Erythroblast (primary cell): ENCODE data around the gene MYLK2.

ENCODE experiments used
- DNase-seq, 2 experiments: peaks; one replicate each; lab custom pipeline; 2025; lab: John Stamatoyannopoulos, UW
- GATA1 ChIP-seq: IDR thresholded peaks from 2 replicates; pipeline ENCODE4 v1.6.1; 2011; ENCODE audit warnings: low read depth, mild to moderate bottlenecking, control low read depth, low read length, moderate library complexity
- POLR2A ChIP-seq: IDR thresholded peaks from 2 replicates; pipeline ENCODE4 v1.6.1; 2011; ENCODE audit warnings: mild to moderate bottlenecking, low read length

MYLK2 gene

DNA sequence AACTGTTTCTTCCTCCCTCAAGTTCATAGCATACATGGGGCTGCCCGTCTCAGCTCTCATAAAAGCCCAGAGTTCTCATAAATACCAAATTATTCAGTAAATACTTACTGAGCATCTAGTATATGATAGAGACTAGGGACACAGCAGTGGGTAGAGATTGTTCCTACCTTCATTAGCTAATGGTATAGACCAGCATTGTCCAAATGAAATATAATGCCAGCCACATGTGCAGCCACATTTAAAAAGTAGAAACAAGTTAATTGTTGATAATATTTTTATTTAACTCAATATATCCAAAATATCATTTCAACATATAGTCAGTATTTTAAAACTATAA lies 52.4 kb downstream of the MYLK2 start:
- TF ChIP-seq POLR2A, result no peak
- no peak for TF ChIP-seq GATA1
- no peak for DNase-seq

DNA sequence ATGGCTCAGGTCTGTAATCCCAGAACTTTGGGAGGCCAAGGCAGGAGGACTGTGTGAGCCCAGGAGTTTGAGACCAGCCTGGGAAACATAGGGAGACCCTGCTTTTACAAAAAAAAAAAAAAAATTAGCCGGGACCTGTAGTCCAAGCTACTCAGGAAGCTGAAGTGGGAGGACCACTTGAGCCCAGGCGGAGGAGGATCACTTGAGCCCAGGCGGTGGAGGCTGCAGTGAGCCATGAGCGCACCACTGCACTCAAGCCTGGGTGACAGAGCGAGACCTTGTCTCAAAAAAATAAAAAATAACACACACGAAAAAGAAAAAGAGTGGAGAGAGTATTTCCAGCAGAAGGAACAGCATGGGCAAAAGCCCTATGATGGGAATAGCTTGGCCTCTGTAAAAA lies 53.2 kb downstream of the MYLK2 start:
- no peak for TF ChIP-seq POLR2A
- no peak for TF ChIP-seq GATA1
- DNase-seq, result no peak

DNA sequence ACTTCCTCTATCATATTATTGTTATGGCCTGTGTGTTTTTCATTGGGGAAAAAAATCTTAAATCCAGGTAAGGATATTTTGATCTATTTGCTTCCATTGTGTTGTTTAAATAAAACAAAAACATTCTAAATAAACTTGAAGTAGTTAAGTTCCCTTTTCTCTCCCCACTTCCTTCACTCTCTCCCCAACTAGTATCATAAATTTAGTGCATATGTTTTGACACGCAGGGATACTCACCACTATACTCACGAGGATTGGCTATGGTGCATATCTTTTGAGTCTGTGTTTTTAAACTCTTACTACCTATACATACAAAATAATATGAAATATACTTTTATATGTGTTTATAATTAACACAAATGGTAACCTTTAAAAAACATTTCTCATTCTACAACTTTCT lies 56.5 kb downstream of the MYLK2 start:
- no peak for DNase-seq
- TF ChIP-seq GATA1 (no peak), POLR2A (no peak)

DNA sequence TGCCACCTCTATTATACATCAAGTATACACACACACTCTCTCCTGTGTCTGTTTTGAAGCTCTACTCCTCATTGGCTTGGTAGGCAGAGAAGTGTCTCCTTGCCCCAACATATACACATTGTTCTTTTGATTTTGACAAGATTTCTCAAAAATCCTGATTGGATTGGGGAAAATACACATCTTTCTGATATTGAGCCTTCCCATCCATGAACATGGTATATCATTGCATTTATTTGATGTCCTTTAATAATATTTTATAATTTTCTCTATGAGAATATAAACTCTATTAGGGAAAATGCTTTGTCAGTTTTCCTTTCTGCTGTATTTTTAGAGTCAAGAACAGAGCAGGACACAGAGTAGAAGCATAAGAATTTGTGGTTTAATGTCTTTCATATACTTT lies 58.5 kb downstream of the MYLK2 start:
- DNase-seq, result no peak
- TF ChIP-seq POLR2A, result no peak
- no peak for TF ChIP-seq GATA1

DNA sequence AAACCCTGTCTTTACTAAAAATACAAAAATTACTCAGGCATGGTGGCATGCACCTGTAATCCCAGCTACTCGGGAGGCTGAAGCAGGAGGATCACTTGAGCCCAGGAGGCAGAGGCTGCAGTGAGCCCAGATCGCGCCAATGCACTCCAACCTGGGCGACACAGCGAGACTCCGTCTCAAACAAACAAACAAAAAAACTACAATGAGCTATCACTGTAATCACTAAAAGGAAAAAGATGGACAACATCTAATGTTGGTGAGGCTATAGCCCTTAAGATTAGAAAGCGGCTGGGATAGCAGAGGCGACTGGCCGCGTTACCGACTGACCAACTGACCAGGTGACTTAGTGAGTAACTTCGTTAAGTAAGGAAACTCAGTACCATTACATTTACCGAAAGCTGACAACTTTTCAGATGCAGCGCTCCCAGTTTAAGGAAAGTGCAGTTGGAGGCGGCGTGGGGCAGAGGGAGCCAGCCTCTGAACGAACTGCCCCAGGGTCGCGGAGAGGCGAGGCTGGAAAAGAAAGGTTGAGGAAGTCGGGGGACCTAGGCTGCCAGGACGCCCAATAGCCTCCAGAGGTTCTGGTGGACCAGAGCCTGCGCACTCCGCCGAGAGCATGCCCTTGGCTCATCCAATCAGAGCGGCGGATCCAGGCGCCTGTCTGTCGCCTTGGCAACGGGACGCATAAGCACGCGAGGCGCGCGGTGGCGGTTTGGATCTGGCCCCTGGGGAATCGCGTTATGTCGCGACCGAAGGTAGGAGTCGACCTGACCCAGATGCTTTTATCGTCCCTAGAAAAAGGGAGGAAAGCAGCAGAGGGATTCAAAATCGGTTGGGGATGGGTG lies 60.2 kb downstream of the MYLK2 start:
- no peak for TF ChIP-seq POLR2A
- TF ChIP-seq GATA1, result no peak
- DNase-seq, result peak; percentile 90 to 92

DNA sequence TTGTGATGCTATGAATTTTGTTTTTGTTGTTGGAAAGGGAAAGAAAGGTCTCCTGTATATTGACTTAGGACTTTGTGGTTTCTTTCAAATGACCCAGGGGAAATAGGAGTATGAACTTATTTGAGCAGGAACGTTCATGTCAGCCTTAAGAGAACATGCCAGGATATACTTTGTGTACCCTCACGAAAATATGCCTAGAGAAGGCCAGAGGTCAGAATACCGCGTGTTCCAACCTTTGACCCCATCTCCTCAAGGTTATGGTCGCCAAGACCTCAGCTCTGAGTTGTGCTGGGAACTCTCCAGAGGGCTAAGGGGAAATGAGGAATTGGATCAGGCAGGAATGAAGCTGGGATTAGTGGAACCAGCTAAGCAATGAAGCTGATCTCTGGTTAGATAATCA lies 62.8 kb downstream of the MYLK2 start:
- DNase-seq, result no peak
- TF ChIP-seq POLR2A (no peak), GATA1 (no peak)

DNA sequence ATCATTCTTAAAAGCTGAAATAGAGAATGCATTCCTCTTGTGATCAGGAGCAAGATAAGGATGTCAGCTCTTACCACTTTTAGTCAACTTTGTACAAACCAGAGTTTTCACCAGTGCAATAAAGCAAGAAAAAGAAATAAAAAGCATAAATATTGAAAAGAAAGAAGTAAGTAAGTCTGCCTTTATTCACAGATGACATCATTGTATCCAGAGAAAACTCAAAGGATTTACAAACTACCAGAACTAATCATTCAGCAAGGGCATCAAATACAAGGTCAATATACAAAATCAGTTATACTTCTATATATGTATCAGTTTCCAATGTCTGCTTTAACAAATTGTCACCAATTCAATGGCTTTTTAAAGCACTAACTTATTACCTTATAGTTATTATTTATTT lies 64.7 kb downstream of the MYLK2 start:
- no peak for DNase-seq
- TF ChIP-seq GATA1, result no peak
